H1 (cell line): Measurements from ENCODE around the gene TBC1D12. TPM values are rescaled to one million over a fixed set of nuclear protein-coding genes. Genes with fewer than 3 reads are reported as not detected.

Experiments
- CTCF ChIA-PET: fragments of 300-600 bp; sonication (Branson Sonifier 250); formaldehyde crosslinking; loops from one replicate; lab custom pipeline; 2021; ENCODE audit not compliant: partially characterized antibody; lab: Charles Lee
- POLR2A ChIA-PET: fragments of 300-600 bp; sonication (Branson Sonifier 250); formaldehyde crosslinking; loops from one replicate; lab custom pipeline; 2021; ENCODE audit warnings: inconsistent platforms; ENCODE audit not compliant: partially characterized antibody; lab: Charles Lee
- DNase-seq, 2 experiments: peaks; one replicate each; pipeline versions ENCODE4 v3.0.0 to v3.0.0-alpha.2; 2010 to 2022; ENCODE audit warnings: low spot score in 2 of 2, low read depth in 1 of 2, mixed read lengths in 1 of 2
- FAIRE-seq: peaks from 2 replicates; lab custom pipeline; 2011; peaks lifted over from hg19 to GRCh38; lab: Jason Lieb, UNC
- H2AFZ ChIP-seq: 2 replicates; pipeline ENCODE4 v1.8.1; 2012; ENCODE audit warnings: low read length, inconsistent platforms
- H2AK5ac ChIP-seq: 2 replicates; pipeline ENCODE4 v1.6.1; 2013; ENCODE audit warnings: low read depth, low read length
- H2BK120ac ChIP-seq: replicated peaks from 2 replicates; pipeline ENCODE3; 2013; ENCODE audit warnings: low read depth, low read length, inconsistent platforms
- H2BK12ac ChIP-seq: 2 replicates; pipeline ENCODE4 v1.6.1; 2013; ENCODE audit warnings: low read depth, low read length
- H2BK15ac ChIP-seq: 2 replicates; pipeline ENCODE4 v1.6.1; 2013; ENCODE audit warnings: low read length
- H2BK20ac ChIP-seq: 2 replicates; pipeline ENCODE4 v1.6.1; 2013; ENCODE audit warnings: low read length
- H2BK5ac ChIP-seq: 2 replicates; pipeline ENCODE4 v1.6.1; 2013; ENCODE audit warnings: low read depth, low read length
- H3K14ac ChIP-seq: 2 replicates; pipeline ENCODE4 v1.6.1; 2013; ENCODE audit warnings: inconsistent platforms; ENCODE audit not compliant: insufficient read length
- H3K18ac ChIP-seq: 2 replicates; pipeline ENCODE4 v1.6.1; 2013; ENCODE audit warnings: low read length; ENCODE audit errors: extremely low read depth
- H3K23ac ChIP-seq: 2 replicates; pipeline ENCODE4 v1.6.1; 2013; ENCODE audit warnings: inconsistent platforms; ENCODE audit not compliant: insufficient read length
- H3K23me2 ChIP-seq: 2 replicates; pipeline ENCODE4 v1.6.1; 2013; ENCODE audit warnings: low read depth, low read length
- H3K27ac ChIP-seq: 2 replicates; pipeline ENCODE4 v1.6.1; 2011; ENCODE audit warnings: low read depth, low read length, inconsistent platforms
- H3K27me3 ChIP-seq, 4 experiments: replicated peaks in 1 of 4; 1 replicate in 1 of 4; 2 replicates in 3 of 4; pipeline versions ENCODE4 v1.6.1 to v1.8.1; 2011 to 2013; ENCODE audit warnings: low read length in 3 of 4, mild to moderate bottlenecking in 3 of 4, inconsistent platforms in 2 of 4, mixed read lengths in 2 of 4, moderate library complexity in 1 of 4; ENCODE audit not compliant: control insufficient read depth in 3 of 4, insufficient read depth in 3 of 4; ENCODE audit errors: extremely low read depth in 1 of 4
- H3K36me3 ChIP-seq, 4 experiments: 2 replicates each; pipeline versions ENCODE4 v1.6.1 to v1.8.1; 2011 to 2013; ENCODE audit warnings: mild to moderate bottlenecking in 4 of 4, low read length in 3 of 4, moderate library complexity in 2 of 4, control low read depth in 1 of 4, inconsistent platforms in 1 of 4; ENCODE audit not compliant: insufficient read depth in 4 of 4, control insufficient read depth in 2 of 4
- H3K4ac ChIP-seq: replicated peaks from 2 replicates; pipeline ENCODE3; 2013; ENCODE audit warnings: low read length, low read depth, mixed read lengths, inconsistent platforms; ENCODE audit not compliant: insufficient read length
- H3K4me1 ChIP-seq, 4 experiments: replicated peaks in 1 of 4; 1 replicate in 1 of 4; 2 replicates in 3 of 4; pipeline versions ENCODE4 v1.6.1 to v1.8.1; 2011 to 2013; ENCODE audit warnings: low read length in 3 of 4, inconsistent platforms in 2 of 4, mixed read lengths in 1 of 4; ENCODE audit not compliant: insufficient read depth in 4 of 4, control insufficient read depth in 3 of 4
- H3K4me2 ChIP-seq, 2 experiments: 2 replicates each; pipeline versions ENCODE4 v1.6.1 to v1.8.1; 2011 to 2013; ENCODE audit warnings: low read depth in 2 of 2, low read length in 2 of 2, control low read depth in 1 of 2, inconsistent platforms in 1 of 2, mild to moderate bottlenecking in 1 of 2; ENCODE audit not compliant: insufficient read depth in 1 of 2
- H3K4me3 ChIP-seq, 4 experiments: fragments of 200-600, 300-600 bp in 1 of 4; sonication (generic), shearing (Covaris generic), sonication (Bioruptor Twin) in 1 of 4; 2 replicates each; pipeline versions ENCODE4 v1.5.1 to v1.8.1; 2011 to 2016; ENCODE audit warnings: low read length in 4 of 4, low read depth in 3 of 4, control low read depth in 2 of 4, inconsistent platforms in 2 of 4, mild to moderate bottlenecking in 2 of 4, mixed read lengths in 1 of 4, moderate library complexity in 1 of 4; ENCODE audit not compliant: insufficient read depth in 2 of 4; ENCODE audit errors: extremely low read depth in 1 of 4
- H3K56ac ChIP-seq: replicated peaks from 2 replicates; pipeline ENCODE3; 2013; ENCODE audit warnings: low read depth, mild to moderate bottlenecking, mixed read lengths, low read length, inconsistent platforms; ENCODE audit not compliant: insufficient read length
- H3K79me1 ChIP-seq: 2 replicates; pipeline ENCODE4 v1.6.1; 2013; ENCODE audit warnings: low read depth, low read length, control low read depth
- H3K79me2 ChIP-seq, 2 experiments: 2 replicates each; pipeline versions ENCODE4 v1.6.1 to v1.8.1; 2012 to 2013; ENCODE audit warnings: low read length in 2 of 2, mild to moderate bottlenecking in 2 of 2, inconsistent platforms in 1 of 2; ENCODE audit not compliant: insufficient read depth in 2 of 2, control insufficient read depth in 1 of 2
- H3K9ac ChIP-seq, 4 experiments: replicated peaks in 1 of 4; 1 replicate in 1 of 4; 2 replicates in 3 of 4; pipeline versions ENCODE4 v1.6.1 to v1.8.1; 2011 to 2013; ENCODE audit warnings: low read depth in 3 of 4, low read length in 3 of 4, control low read depth in 2 of 4, mild to moderate bottlenecking in 2 of 4, moderate library complexity in 2 of 4, inconsistent platforms in 1 of 4; ENCODE audit errors: extremely low read depth in 1 of 4
- H3K9me3 ChIP-seq, 2 experiments: 2 replicates each; pipeline versions ENCODE4 v1.6.1 to v1.8.1; 2012 to 2013; ENCODE audit warnings: mild to moderate bottlenecking in 2 of 2, moderate library complexity in 2 of 2, control low read depth in 1 of 2, inconsistent platforms in 1 of 2, low read depth in 1 of 2, low read length in 1 of 2, mixed read lengths in 1 of 2; ENCODE audit not compliant: insufficient read depth in 2 of 2
- H4K20me1 ChIP-seq, 2 experiments: replicated peaks in 1 of 2; 2 replicates each; pipeline versions ENCODE3 to v1.8.1; 2011 to 2013; ENCODE audit warnings: inconsistent platforms in 2 of 2, low read length in 2 of 2, mild to moderate bottlenecking in 1 of 2; ENCODE audit not compliant: insufficient read depth in 2 of 2, control insufficient read depth in 1 of 2
- H4K5ac ChIP-seq: 2 replicates; pipeline ENCODE4 v1.6.1; 2013; ENCODE audit warnings: low read length, low read depth, mixed read lengths, inconsistent platforms; ENCODE audit not compliant: insufficient read length
- H4K8ac ChIP-seq: 2 replicates; pipeline ENCODE4 v1.8.0; 2013; ENCODE audit warnings: mild to moderate bottlenecking, moderate library complexity, low read length, inconsistent platforms; ENCODE audit not compliant: insufficient read depth; ENCODE audit errors: extremely low read depth
- H4K91ac ChIP-seq: replicated peaks from 2 replicates; pipeline ENCODE3; 2013; ENCODE audit warnings: low read length, mixed read lengths, inconsistent platforms; ENCODE audit not compliant: insufficient read length
- CBX8 ChIP-seq: fragments of 300-800, 300-1000 bp; sonication (generic); IDR thresholded peaks from 2 replicates; pipeline ENCODE4 v1.7.1; 2016; ENCODE audit warnings: low read depth, low read length, borderline replicate concordance
- FOSL1 ChIP-seq: IDR thresholded peaks from 2 replicates; pipeline ENCODE4 v1.6.1; 2011; ENCODE audit warnings: mild to moderate bottlenecking, low read depth, low read length, moderate library complexity; ENCODE audit not compliant: insufficient read depth
- NANOG ChIP-seq: IDR thresholded peaks from 2 replicates; pipeline ENCODE4 v1.6.1; 2011; ENCODE audit warnings: low read length, low read depth, mild to moderate bottlenecking, inconsistent platforms; ENCODE audit not compliant: insufficient read depth, poor library complexity, severe bottlenecking
- POU5F1 ChIP-seq: IDR thresholded peaks from 2 replicates; pipeline ENCODE4 v1.6.1; 2011; ENCODE audit warnings: low read depth, mild to moderate bottlenecking, low read length, moderate library complexity
- TAF7 ChIP-seq: optimal IDR thresholded peaks from 2 replicates; pipeline ENCODE3; 2011; ENCODE audit warnings: low read depth, mild to moderate bottlenecking, inconsistent platforms, low read length, moderate library complexity, borderline replicate concordance
- WGBS, 2 experiments: shearing (Covaris generic) in 1 of 2; methylation state at CpG; one replicate each; pipeline versions ENCODE4 v1.1.6 to v1.1.7; 2013 to 2015; ENCODE audit warnings: low lambda C conversion rate in 2 of 2, mixed read lengths in 2 of 2, inconsistent platforms in 1 of 2, low coverage in 1 of 2, missing lambda C conversion rate in 1 of 2; ENCODE audit not compliant: insufficient replicate concordance in 2 of 2, insufficient coverage in 1 of 2, insufficient read length in 1 of 2; ENCODE audit errors: extremely low coverage in 1 of 2, missing lambda C conversion rate in 1 of 2; 5-methylcytosine and 5-hydroxymethylcytosine counted together
- polyA plus RNA-seq, 7 experiments: library from polyadenylated mRNA; depleted of rRNA in 3 of 7; stranded (reverse) in 5 of 7; unstranded in 2 of 7; fragments of >200 nt in 5 of 7; fragments of 200-250 nt in 2 of 7; gene quantifications; 1 replicate in 5 of 7; 2 replicates in 1 of 7; 4 replicates in 1 of 7; pipeline versions ENCODE4 v1.2.1 to v1.2.3, GENCODE V29; 2011 to 2013; ENCODE audit warnings: missing spikeins in 2 of 7, mixed read lengths in 2 of 7
- total RNA-seq: library from RNA; stranded (reverse); fragmentation: NEBNext Ultra II Directional; extraction: Animal tissue kit (Norgen Biotek cat#: 25700); gene quantifications from 2 replicates; pipeline ENCODE4 v1.2.1, GENCODE V29; 2021

The TBC1D12 gene
- total and polyA plus RNA-seq, 2 of the 8 experiments (the other 6 are each of a cell fraction or from before 2014, with no cell fraction given) = 1.1 to 3.2 TPM

GRCh38 chr10:94358480-94358879 lies 43.9 kb upstream of the TBC1D12 start:
- FAIRE-seq = no peak
- no peak overlapping the region for H4K5ac ChIP-seq
- no peak overlapping the region for H2BK15ac ChIP-seq
- H2AFZ ChIP-seq = no peak overlapping the region
- H3K4ac ChIP-seq = no peak overlapping the region
- no peak overlapping the region for H3K56ac ChIP-seq
- ChIA-PET POLR2A (interaction anchor here (0.6 kb wide), 1 partner anchor 217 kb away, joined by 3 read pairs; no protein-coding TSS in a partner anchor), CTCF (interaction anchor here (0.7 to 1.0 kb wide), 2 partner anchors 45 to 85 kb away, joined by 3 to 5 read pairs; no protein-coding TSS in a partner anchor)
- no peak overlapping the region for H2AK5ac ChIP-seq
- no peak overlapping the region for H2BK12ac ChIP-seq
- peaks cover 0 to 27% of the 10 kb centered on the region in 2 experiments; a peak in 2 of 4 replicates for H3K79me2 ChIP-seq
- 85% methylated on average over 2 of the region's 2 CpGs; no CpG with 5 or more reads in 1 of the 2 experiments for WGBS, 2 experiments
- peaks cover 0 to 53% (median 22%) of the 10 kb centered on the region in 4 experiments; a peak in 6 of 8 replicates for H3K36me3 ChIP-seq
- no peak overlapping the region for H3K4me3 ChIP-seq
- no peak overlapping the region for H3K23ac ChIP-seq
- no peak overlapping the region for H3K14ac ChIP-seq
- no peak overlapping the region for H4K8ac ChIP-seq
- peaks cover 2% of the 10 kb centered on the region; the same call in 1 of the 2 replicates for H3K79me1 ChIP-seq
- H2BK20ac ChIP-seq = no peak overlapping the region
- no peak overlapping the region for H3K18ac ChIP-seq
- no peak overlapping the region for H2BK5ac ChIP-seq
- H3K4me1 ChIP-seq = peaks cover 0 to 2% (median 0%) of the 10 kb centered on the region in 4 experiments; a peak in 1 of 7 replicates
- H3K27ac ChIP-seq = no peak overlapping the region
- peaks cover 0 to 5% (median 4%) of the 10 kb centered on the region in 4 experiments; a peak in 5 of 7 replicates for H3K27me3 ChIP-seq
- no peak overlapping the region for H3K4me2 ChIP-seq
- peaks cover 6% of the 10 kb centered on the region for H3K23me2 ChIP-seq
- H4K91ac ChIP-seq = no peak overlapping the region
- peak in 1 of 2 experiments; percentile 51 for DNase-seq
- no peak overlapping the region for H3K9ac ChIP-seq
- no peak overlapping the region for H2BK120ac ChIP-seq
- H3K9me3 ChIP-seq = no peaks in the 10 kb centered on the region
- TF ChIP-seq CBX8 (no peak), FOSL1 (no peak), POU5F1 (no peak), NANOG (no peak), TAF7 (no peak)
- H4K20me1 ChIP-seq = peaks cover 0 to 4% of the 10 kb centered on the region in 2 experiments
